Ascending aorta (tissue), 2 donors: Measurements from ENCODE around the gene ERN1. TPM values are rescaled to one million over a fixed set of nuclear protein-coding genes. Genes with fewer than 3 reads are reported as not detected.

Source experiments
- DNase-seq, 2 donors: peaks; one replicate each; pipeline ENCODE4 v3.0.0-alpha.2; 2019; ENCODE audit warnings: low spot score in 2 of 2
- H3K27ac ChIP-seq, 2 donors: fragments of 200-600 bp; sonication (generic); one replicate each; pipeline ENCODE4 v1.5.1; 2016 to 2017; ENCODE audit warnings: mild to moderate bottlenecking in 1 of 2
- H3K27me3 ChIP-seq: fragments of 200-600 bp; sonication (generic); one replicate; pipeline ENCODE4 v1.5.1; 2017
- H3K36me3 ChIP-seq, 2 donors: fragments of 200-600 bp; sonication (generic); one replicate each; pipeline ENCODE4 v1.5.1; 2016
- H3K4me1 ChIP-seq, 2 donors: fragments of 200-600 bp; sonication (generic); one replicate each; pipeline ENCODE4 v1.5.1; 2016 to 2017; ENCODE audit warnings: mild to moderate bottlenecking in 1 of 2
- H3K4me3 ChIP-seq, 2 donors: fragments of 200-600 bp; sonication (generic); one replicate each; pipeline ENCODE4 v1.5.1; 2016 to 2017; ENCODE audit warnings: mild to moderate bottlenecking in 1 of 2
- H3K9me3 ChIP-seq, 2 donors: fragments of 200-600 bp; sonication (generic); one replicate each; pipeline ENCODE4 v1.5.1; 2016
- CTCF ChIP-seq, 3 experiments: fragments of 200-600 bp in 2 of 3; fragments of 450-650 bp in 1 of 3; sonication (generic) in 2 of 3; IDR thresholded peaks; one replicate each; pipeline ENCODE4 v1.5.1; 2016 to 2019; ENCODE audit warnings: antibody characterized with exemption in 3 of 3, mild to moderate bottlenecking in 1 of 3, moderate library complexity in 1 of 3
- intact Hi-C: fragments of 100-400 bp; cut with DNase I; formaldehyde crosslinking; loops from one replicate; pipeline ENCODE4 v1.15.1; 2023
- total RNA-seq: library from RNA; depleted of rRNA; stranded (reverse); fragments of >200 nt; gene quantifications from one replicate; pipeline ENCODE4 v1.1.0, GENCODE V29; 2016

Gene ERN1
- total RNA-seq, 1 donor from 2014 or later, result 26.5 TPM

GRCh38 chr17:64103391-64104364, 26.3 kb downstream of the ERN1 start:
- H3K27me3 ChIP-seq, result no peaks in the 10 kb centered on the region
- no peak for DNase-seq
- no peak overlapping the region for H3K4me3 ChIP-seq
- H3K36me3 ChIP-seq, result no peaks in the 10 kb centered on the region
- H3K9me3 ChIP-seq, result no peaks in the 10 kb centered on the region
- H3K27ac ChIP-seq, result no peak overlapping the region
- H3K4me1 ChIP-seq, result no peaks in the 10 kb centered on the region
- TF ChIP-seq CTCF (IDR thresholded peaks at IDR 0.05), result no peak
- intact Hi-C loops, result no loop called here

- intact Hi-C loops, result no loop called here
- Histone ChIP-seq H3K27ac (no peak overlapping the region), H3K9me3 (no peaks in the 10 kb centered on the region), H3K27me3 (no peaks in the 10 kb centered on the region), H3K36me3 (no peaks in the 10 kb centered on the region), H3K4me3 (no peak overlapping the region), H3K4me1 (no peaks in the 10 kb centered on the region)
- DNase-seq, result no peak
- TF ChIP-seq CTCF (IDR thresholded peaks at IDR 0.05), result no peak
Measured at GRCh38 chr17:64102627-64103390, 27.1 kb downstream of the ERN1 start.

- H3K27me3 ChIP-seq, result no peaks in the 10 kb centered on the region
- no peak for DNase-seq
- no peak overlapping the region for H3K27ac ChIP-seq
- no peak for TF ChIP-seq CTCF (IDR thresholded peaks at IDR 0.05)
- peaks cover 3% of the 10 kb centered on the region in 2 donors for H3K36me3 ChIP-seq
- intact Hi-C loops, result no loop called here
- no peaks in the 10 kb centered on the region for H3K9me3 ChIP-seq
- no peak overlapping the region for H3K4me3 ChIP-seq
- peaks cover 0 to 10% of the 10 kb centered on the region in 2 donors for H3K4me1 ChIP-seq
Measured at GRCh38 chr17:64099543-64099942, 30.4 kb downstream of the ERN1 start.

- TF ChIP-seq CTCF (IDR thresholded peaks at IDR 0.05), result no peak
- no peak overlapping the region for H3K4me3 ChIP-seq
- peak overlapping the region; percentile 43 to 48 for H3K27ac ChIP-seq
- intact Hi-C loops, result no loop called here
- DNase-seq, result no peak
- peaks cover 0 to 10% of the 10 kb centered on the region in 2 donors for H3K4me1 ChIP-seq
- peaks cover 3% of the 10 kb centered on the region in 2 donors for H3K36me3 ChIP-seq
- H3K9me3 ChIP-seq, result no peaks in the 10 kb centered on the region
- H3K27me3 ChIP-seq, result no peaks in the 10 kb centered on the region
Measured at GRCh38 chr17:64097196-64097936, 32.6 kb downstream of the ERN1 start.

- no peaks in the 10 kb centered on the region for H3K27me3 ChIP-seq
- peaks cover 0 to 10% of the 10 kb centered on the region in 2 donors for H3K4me1 ChIP-seq
- H3K9me3 ChIP-seq, result no peaks in the 10 kb centered on the region
- no peak overlapping the region for H3K27ac ChIP-seq
- H3K4me3 ChIP-seq, result no peak overlapping the region
- peaks cover 3% of the 10 kb centered on the region in 2 donors for H3K36me3 ChIP-seq
- intact Hi-C loops, result no loop called here
- DNase-seq, result no peak
- no peak for TF ChIP-seq CTCF (IDR thresholded peaks at IDR 0.05)
Measured at GRCh38 chr17:64096037-64096436, 33.9 kb downstream of the ERN1 start.
